Mesendoderm (in vitro differentiated cells): ENCODE data around the gene ASB11.

Experiments used
- DNase-seq: peaks from one replicate; pipeline ENCODE4 v3.0.0; 2013
- H2AK5ac ChIP-seq: 2 replicates; pipeline ENCODE4 v1.6.1; 2013; ENCODE audit warnings: low read length, inconsistent platforms
- H2BK120ac ChIP-seq: 2 replicates; pipeline ENCODE4 v1.6.1; 2013; ENCODE audit warnings: low read depth, mild to moderate bottlenecking, low read length, moderate library complexity, mixed read lengths
- H2BK15ac ChIP-seq: replicated peaks from 2 replicates; pipeline ENCODE4 v1.6.1; 2013; ENCODE audit warnings: low read depth, mild to moderate bottlenecking, moderate library complexity
- H2BK5ac ChIP-seq: 2 replicates; pipeline ENCODE4 v1.6.1; 2013; ENCODE audit warnings: low read length, inconsistent platforms
- H3K18ac ChIP-seq: 2 replicates; pipeline ENCODE4 v1.6.1; 2013; ENCODE audit warnings: mild to moderate bottlenecking, low read length, mixed read lengths
- H3K23ac ChIP-seq: one replicate; pipeline ENCODE4 v1.6.1; 2013; ENCODE audit warnings: low read length
- H3K27ac ChIP-seq: 2 replicates; pipeline ENCODE4 v1.5.1; 2013; ENCODE audit warnings: low read depth, mild to moderate bottlenecking, inconsistent platforms, low read length, moderate library complexity
- H3K27me3 ChIP-seq: 2 replicates; pipeline ENCODE4 v1.6.1; 2013; ENCODE audit warnings: low read length, control low read depth, mild to moderate bottlenecking, inconsistent platforms; ENCODE audit not compliant: insufficient read depth, poor library complexity
- H3K36me3 ChIP-seq: 2 replicates; pipeline ENCODE4 v1.6.1; 2013; ENCODE audit warnings: low read length, inconsistent platforms; ENCODE audit not compliant: control insufficient read depth, insufficient read depth
- H3K4ac ChIP-seq: one replicate; pipeline ENCODE4 v1.6.1; 2013; ENCODE audit warnings: low read depth, mild to moderate bottlenecking, low read length, moderate library complexity
- H3K4me1 ChIP-seq: 2 replicates; pipeline ENCODE4 v1.6.1; 2013; ENCODE audit warnings: low read depth, low read length, inconsistent platforms; ENCODE audit not compliant: control insufficient read depth
- H3K4me2 ChIP-seq: 2 replicates; pipeline ENCODE4 v1.6.1; 2013; ENCODE audit warnings: low read length
- H3K4me3 ChIP-seq: 2 replicates; pipeline ENCODE4 v1.5.1; 2013; ENCODE audit warnings: mild to moderate bottlenecking, low read length
- H3K56ac ChIP-seq: one replicate; pipeline ENCODE4 v1.6.1; 2013; ENCODE audit warnings: low read length
- H3K79me1 ChIP-seq: 2 replicates; pipeline ENCODE4 v1.6.1; 2013; ENCODE audit warnings: low read length, inconsistent platforms
- H3K79me2 ChIP-seq: 2 replicates; pipeline ENCODE4 v1.6.1; 2013; ENCODE audit warnings: mild to moderate bottlenecking, low read length; ENCODE audit not compliant: control insufficient read depth, insufficient read depth
- H3K9ac ChIP-seq: 2 replicates; pipeline ENCODE4 v1.6.1; 2013; ENCODE audit warnings: low read length, inconsistent platforms
- H4K5ac ChIP-seq: one replicate; pipeline ENCODE4 v1.6.1; 2013; ENCODE audit warnings: low read length
- H4K8ac ChIP-seq: one replicate; pipeline ENCODE4 v1.6.1; 2013; ENCODE audit warnings: low read depth, mild to moderate bottlenecking, control low read depth, low read length, moderate library complexity
- WGBS: extraction: QIAGEN DNeasy Blood & Tissue Kit; methylation state at CpG from one replicate; pipeline ENCODE4 v1.1.7; 2013; ENCODE audit warnings: low lambda C conversion rate, missing lambda C conversion rate; ENCODE audit not compliant: insufficient coverage; ENCODE audit errors: extremely low coverage; 5-methylcytosine and 5-hydroxymethylcytosine counted together

ASB11 gene

DNA sequence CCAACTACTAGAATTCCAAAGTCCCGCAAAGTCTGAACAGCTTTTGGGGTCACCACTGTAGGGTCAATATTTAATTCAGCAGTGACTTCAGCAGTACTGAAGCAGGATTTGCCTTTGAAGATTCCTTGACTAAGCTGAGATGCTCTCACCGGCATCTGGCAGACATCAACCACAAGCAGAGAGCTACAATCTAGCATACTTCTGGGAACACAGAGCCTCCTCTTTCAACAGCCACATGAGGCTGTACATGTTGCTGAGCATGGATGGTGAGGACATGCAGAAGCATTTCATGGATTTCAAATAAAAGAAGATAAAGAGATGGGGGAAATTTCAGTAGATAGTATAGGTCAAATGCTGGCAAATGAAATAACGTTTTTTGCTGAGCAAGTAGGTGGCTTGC is 6.6 kb upstream of the ASB11 start:
- WGBS: no CpG with 5 or more reads among the region's 3 CpGs
- Histone ChIP-seq H4K8ac (no peak overlapping the region), H3K27me3 (no peaks in the 10 kb centered on the region), H3K18ac (no peak overlapping the region), H3K23ac (no peak overlapping the region), H2AK5ac (no peak overlapping the region), H3K36me3 (no peaks in the 10 kb centered on the region), H3K4me1 (no peaks in the 10 kb centered on the region), H3K79me2 (no peaks in the 10 kb centered on the region), H2BK15ac (no peak overlapping the region), H3K4me2 (no peak overlapping the region), H2BK120ac (no peak overlapping the region), H3K4ac (no peak overlapping the region), H3K4me3 (no peak overlapping the region), H3K27ac (no peak overlapping the region), H4K5ac (no peak overlapping the region), H3K9ac (no peak overlapping the region), H3K56ac (no peak overlapping the region), H2BK5ac (no peak overlapping the region), H3K79me1 (no peaks in the 10 kb centered on the region)
- DNase-seq: no peak

DNA sequence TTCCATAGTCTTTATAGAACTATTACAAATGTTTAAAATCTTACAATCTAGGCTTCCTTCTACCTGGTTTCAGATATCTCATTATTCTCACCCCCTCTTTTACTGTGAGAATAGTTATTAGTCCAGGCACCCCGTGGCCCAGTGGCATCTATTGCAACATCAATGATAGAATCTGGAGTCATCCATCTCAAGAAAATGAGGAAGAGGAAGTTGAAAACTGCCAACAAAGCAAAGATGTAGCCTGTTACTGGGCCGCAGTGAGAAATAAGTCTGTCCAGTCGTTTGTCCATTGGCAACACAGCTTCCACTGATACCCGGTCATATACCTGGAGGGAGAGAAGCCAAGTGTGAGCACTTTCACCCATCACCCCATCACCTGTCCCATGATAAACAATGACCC is 6.0 kb upstream of the ASB11 start:
- Histone ChIP-seq H3K4ac (no peak overlapping the region), H3K4me3 (no peak overlapping the region), H2BK15ac (no peak overlapping the region), H3K18ac (no peak overlapping the region), H3K23ac (no peak overlapping the region), H3K36me3 (no peaks in the 10 kb centered on the region), H2BK120ac (no peak overlapping the region), H3K27ac (no peak overlapping the region), H4K8ac (no peak overlapping the region), H3K79me2 (no peaks in the 10 kb centered on the region), H3K9ac (no peak overlapping the region), H3K79me1 (no peaks in the 10 kb centered on the region), H2AK5ac (no peak overlapping the region), H3K4me1 (no peaks in the 10 kb centered on the region), H3K4me2 (no peak overlapping the region), H3K27me3 (no peaks in the 10 kb centered on the region), H3K56ac (no peak overlapping the region), H2BK5ac (no peak overlapping the region), H4K5ac (no peak overlapping the region)
- WGBS: no CpG with 5 or more reads among the region's 4 CpGs
- DNase-seq: no peak

GRCh38 chrX:15320297-15320696 is 4.9 kb upstream of the ASB11 start:
- Histone ChIP-seq H3K36me3 (no peaks in the 10 kb centered on the region), H3K56ac (no peak overlapping the region), H3K4ac (no peak overlapping the region), H3K18ac (no peak overlapping the region), H3K23ac (no peak overlapping the region), H3K79me2 (no peaks in the 10 kb centered on the region), H3K9ac (no peak overlapping the region), H3K27me3 (no peaks in the 10 kb centered on the region), H3K4me3 (no peak overlapping the region), H2BK120ac (no peak overlapping the region), H3K4me1 (no peaks in the 10 kb centered on the region), H3K79me1 (no peaks in the 10 kb centered on the region), H2BK15ac (no peak overlapping the region), H2BK5ac (no peak overlapping the region), H2AK5ac (no peak overlapping the region), H4K8ac (no peak overlapping the region), H4K5ac (no peak overlapping the region), H3K4me2 (no peak overlapping the region), H3K27ac (no peak overlapping the region)
- no CpG with 5 or more reads among the region's 4 CpGs for WGBS
- no peak for DNase-seq

DNA sequence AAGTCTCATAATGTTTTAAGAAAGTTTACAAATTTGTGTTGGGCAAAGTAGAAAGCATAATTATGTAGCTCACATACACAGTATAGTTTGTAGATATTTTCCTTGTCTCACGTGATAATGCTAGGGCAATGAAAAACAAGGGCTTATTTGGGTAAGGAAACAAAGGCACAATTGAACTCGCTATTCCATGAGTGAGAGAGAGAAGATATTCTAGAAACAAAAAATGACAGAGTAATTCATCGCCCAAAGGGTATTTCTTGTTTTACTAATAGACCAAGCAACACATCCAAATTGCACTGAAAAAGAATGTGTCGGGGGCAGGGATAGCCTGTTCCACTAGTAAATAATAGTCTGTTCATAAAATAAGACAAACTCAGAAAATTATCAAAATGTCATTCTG is 3.6 kb upstream of the ASB11 start:
- Histone ChIP-seq H3K4me1 (no peaks in the 10 kb centered on the region), H3K27me3 (no peaks in the 10 kb centered on the region), H3K18ac (no peak overlapping the region), H3K9ac (no peak overlapping the region), H3K4ac (no peak overlapping the region), H3K79me2 (no peaks in the 10 kb centered on the region), H3K36me3 (no peaks in the 10 kb centered on the region), H4K8ac (no peak overlapping the region), H2BK5ac (no peak overlapping the region), H3K23ac (no peak overlapping the region), H3K4me2 (no peak overlapping the region), H3K27ac (no peak overlapping the region), H3K56ac (no peak overlapping the region), H3K79me1 (no peaks in the 10 kb centered on the region), H2BK15ac (no peak overlapping the region), H3K4me3 (no peak overlapping the region), H4K5ac (no peak overlapping the region), H2AK5ac (no peak overlapping the region), H2BK120ac (no peak overlapping the region)
- no peak for DNase-seq
- WGBS: no CpG with 5 or more reads among the region's 4 CpGs

GRCh38 chrX:15314472-15314871 is 968 bp downstream of the ASB11 start:
- H3K4me2 ChIP-seq: no peak overlapping the region
- no peak overlapping the region for H3K56ac ChIP-seq
- no peak overlapping the region for H4K8ac ChIP-seq
- no peaks in the 10 kb centered on the region for H3K27me3 ChIP-seq
- no peak overlapping the region for H2BK15ac ChIP-seq
- no peak overlapping the region for H3K18ac ChIP-seq
- no peak overlapping the region for H2BK120ac ChIP-seq
- H3K4me1 ChIP-seq: no peaks in the 10 kb centered on the region
- no peak overlapping the region for H4K5ac ChIP-seq
- H3K79me1 ChIP-seq: no peaks in the 10 kb centered on the region
- H3K4me3 ChIP-seq: no peak overlapping the region
- H2BK5ac ChIP-seq: no peak overlapping the region
- no peak for DNase-seq
- no peak overlapping the region for H3K9ac ChIP-seq
- WGBS: no CpG with 5 or more reads among the region's 2 CpGs
- no peak overlapping the region for H3K4ac ChIP-seq
- H3K27ac ChIP-seq: no peak overlapping the region
- H3K79me2 ChIP-seq: no peaks in the 10 kb centered on the region
- no peaks in the 10 kb centered on the region for H3K36me3 ChIP-seq
- H3K23ac ChIP-seq: no peak overlapping the region
- H2AK5ac ChIP-seq: no peak overlapping the region

DNA sequence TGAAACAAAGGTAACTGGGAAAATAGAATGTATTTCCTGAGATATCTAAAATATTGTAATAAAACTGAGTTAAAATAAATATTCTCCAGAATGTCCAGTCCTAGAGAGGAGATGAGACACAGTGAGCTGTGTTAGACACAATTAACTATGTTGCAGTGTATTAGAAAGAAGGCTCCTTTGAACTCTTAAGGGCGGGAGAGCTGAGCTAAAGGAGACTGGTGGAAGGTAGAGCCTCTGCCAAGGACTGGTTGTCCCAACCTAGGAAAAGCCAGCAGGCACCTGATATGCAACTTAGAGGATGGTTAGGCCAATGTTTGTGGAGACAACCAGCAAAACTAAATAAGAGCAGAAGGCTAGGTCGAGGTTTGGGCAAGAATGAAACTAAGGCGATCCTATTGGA is 4.3 kb downstream of the ASB11 start:
- Histone ChIP-seq H3K27me3 (no peaks in the 10 kb centered on the region), H3K4me3 (no peak overlapping the region), H3K27ac (no peak overlapping the region), H4K5ac (no peak overlapping the region), H4K8ac (no peak overlapping the region), H3K23ac (no peak overlapping the region), H3K4ac (no peak overlapping the region), H2BK15ac (no peak overlapping the region), H3K18ac (no peak overlapping the region), H3K36me3 (no peaks in the 10 kb centered on the region), H3K56ac (no peak overlapping the region), H3K79me2 (no peaks in the 10 kb centered on the region), H3K4me1 (no peaks in the 10 kb centered on the region), H3K79me1 (no peaks in the 10 kb centered on the region), H2BK120ac (no peak overlapping the region), H3K9ac (no peak overlapping the region), H2BK5ac (no peak overlapping the region), H3K4me2 (no peak overlapping the region), H2AK5ac (no peak overlapping the region)
- WGBS: no CpG with 5 or more reads among the region's 3 CpGs
- DNase-seq: no peak
